Gastroesophageal sphincter (tissue), 4 donors: Measurements from ENCODE around the gene AKT3. TPM values are rescaled to one million over a fixed set of nuclear protein-coding genes. Genes with fewer than 3 reads are reported as not detected.

ENCODE experiments used
- ATAC-seq: fragments of 150-250 bp; one replicate; pipeline ENCODE4 v1.9.1; 2016; ENCODE audit warnings: mild to moderate bottlenecking, moderate library complexity
- H3K27ac ChIP-seq, 4 donors: fragments of 200-600 bp; sonication (generic) in 3 of 4; 1 replicate in 3 of 4; 2 replicates in 1 of 4; pipeline ENCODE4 v1.5.1; 2016 to 2019
- H3K27me3 ChIP-seq: fragments of 200-600 bp; sonication (generic); one replicate; pipeline ENCODE4 v1.5.1; 2019
- H3K36me3 ChIP-seq, 2 donors: fragments of 200-600 bp; sonication (generic); one replicate each; pipeline ENCODE4 v1.5.1; 2019; ENCODE audit warnings: control low read depth in 1 of 2
- H3K4me1 ChIP-seq, 3 donors: fragments of 200-600 bp; sonication (generic); 1 replicate in 2 of 3; 2 replicates in 1 of 3; pipeline ENCODE4 v1.5.1; 2016 to 2019; ENCODE audit warnings: control low read depth in 2 of 3
- H3K4me3 ChIP-seq, 2 donors: fragments of 200-600 bp; sonication (generic); one replicate each; pipeline ENCODE4 v1.5.1; 2019; ENCODE audit warnings: mild to moderate bottlenecking in 1 of 2, moderate library complexity in 1 of 2
- H3K9me3 ChIP-seq, 3 donors: fragments of 200-600 bp; sonication (generic); one replicate each; pipeline ENCODE4 v1.5.1; 2017 to 2019; ENCODE audit warnings: control low read depth in 2 of 3
- CTCF ChIP-seq, 4 experiments: fragments of 200-600 bp in 2 of 4; fragments of 450-650 bp in 2 of 4; sonication (generic) in 1 of 4; IDR thresholded peaks; one replicate each; pipeline ENCODE4 v1.5.1; 2017 to 2019; ENCODE audit warnings: antibody characterized with exemption in 4 of 4, mild to moderate bottlenecking in 2 of 4, moderate library complexity in 2 of 4
- EP300 ChIP-seq: sonication (generic); formaldehyde crosslinking; IDR thresholded peaks from one replicate; pipeline ENCODE4 v1.6.1; 2017; ENCODE audit warnings: antibody characterized with exemption, mild to moderate bottlenecking
- POLR2A ChIP-seq, 2 donors: fragments of 450-650 bp; IDR thresholded peaks; one replicate each; pipeline ENCODE4 v1.6.1; 2017; ENCODE audit warnings: antibody characterized with exemption in 2 of 2, mild to moderate bottlenecking in 2 of 2, moderate library complexity in 1 of 2
- POLR2AphosphoS5 ChIP-seq: sonication (generic); formaldehyde crosslinking; IDR thresholded peaks from one replicate; pipeline ENCODE4 v1.6.1; 2017; ENCODE audit warnings: antibody characterized with exemption
- WGBS, 2 donors: methylation state at CpG; one replicate each; pipeline ENCODE4 v1.1.5; 2018; ENCODE audit warnings: low coverage in 1 of 2; 5-methylcytosine and 5-hydroxymethylcytosine counted together
- total RNA-seq, 4 donors: library from RNA; depleted of rRNA; stranded (reverse); fragments of >200 nt; gene quantifications; one replicate each; pipeline ENCODE4 v1.1.0, GENCODE V29; 2016

AKT3 gene
- total RNA-seq, 4 donors from 2014 or later = 72.8 to 102 (median 89.3) TPM

- Histone ChIP-seq H3K27ac (no peak overlapping the region), H3K4me3 (no peak overlapping the region), H3K4me1 (peaks cover 0 to 2% (median 0%) of the 10 kb centered on the region in 3 donors), H3K9me3 (no peaks in the 10 kb centered on the region), H3K27me3 (no peaks in the 10 kb centered on the region), H3K36me3 (peaks cover 0 to 39% of the 10 kb centered on the region in 2 donors)
- WGBS, 2 donors = 87 to 89% methylated on average over 3 of the region's 3 CpGs
- ATAC-seq = no peak
- TF ChIP-seq CTCF (IDR thresholded peaks at IDR 0.05) (no peak), POLR2A (IDR thresholded peaks at IDR 0.05) (no peak), POLR2AphosphoS5 (no peak), EP300 (no peak)
These were observed 302.2 kb downstream of the AKT3 start for GRCh38 chr1:243547891-243548290.

- 0% methylated on average over 1 of the region's 1 CpG for WGBS, 2 donors
- no peak overlapping the region for H3K4me3 ChIP-seq
- ATAC-seq = no peak
- TF ChIP-seq CTCF (IDR thresholded peaks at IDR 0.05) (no peak), POLR2AphosphoS5 (no peak), EP300 (no peak), POLR2A (IDR thresholded peaks at IDR 0.05) (no peak)
- peaks cover 0 to 3% (median 0%) of the 10 kb centered on the region in 3 donors for H3K4me1 ChIP-seq
- H3K27me3 ChIP-seq = no peaks in the 10 kb centered on the region
- H3K36me3 ChIP-seq = peaks cover 0 to 36% of the 10 kb centered on the region in 2 donors
- no peak overlapping the region for H3K27ac ChIP-seq
- no peaks in the 10 kb centered on the region for H3K9me3 ChIP-seq
These were observed 303.6 kb downstream of the AKT3 start for GRCh38 chr1:243546457-243546856.

GRCh38 chr1:243543501-243543900 is 306.5 kb downstream of the AKT3 start:
- no peaks in the 10 kb centered on the region for H3K27me3 ChIP-seq
- no peak for ATAC-seq
- H3K9me3 ChIP-seq = no peaks in the 10 kb centered on the region
- no peak overlapping the region for H3K4me3 ChIP-seq
- peaks cover 0 to 3% (median 0%) of the 10 kb centered on the region in 3 donors for H3K4me1 ChIP-seq
- 65 to 89% methylated on average over 2 of the region's 2 CpGs for WGBS, 2 donors
- no peak for TF ChIP-seq POLR2AphosphoS5
- no peak for TF ChIP-seq EP300
- no peak for TF ChIP-seq CTCF (IDR thresholded peaks at IDR 0.05)
- no peak for TF ChIP-seq POLR2A (IDR thresholded peaks at IDR 0.05)
- H3K27ac ChIP-seq = no peak overlapping the region
- peaks cover 0 to 30% of the 10 kb centered on the region in 2 donors for H3K36me3 ChIP-seq

GRCh38 chr1:243542739-243543415 is 307.2 kb downstream of the AKT3 start:
- H3K4me3 ChIP-seq = no peak overlapping the region
- WGBS, 2 donors = 67 to 68% methylated on average over 6 to 7 of the region's 7 CpGs
- no peak overlapping the region for H3K27ac ChIP-seq
- H3K4me1 ChIP-seq = peaks cover 0 to 3% (median 0%) of the 10 kb centered on the region in 3 donors
- peaks cover 0 to 29% of the 10 kb centered on the region in 2 donors for H3K36me3 ChIP-seq
- no peaks in the 10 kb centered on the region for H3K27me3 ChIP-seq
- TF ChIP-seq POLR2AphosphoS5 (no peak), EP300 (no peak), CTCF (IDR thresholded peaks at IDR 0.05) (no peak), POLR2A (IDR thresholded peaks at IDR 0.05) (no peak)
- no peaks in the 10 kb centered on the region for H3K9me3 ChIP-seq
- no peak for ATAC-seq

GRCh38 chr1:243539636-243540035 is 310.4 kb downstream of the AKT3 start:
- no peaks in the 10 kb centered on the region for H3K27me3 ChIP-seq
- no peak for TF ChIP-seq EP300
- no peak for TF ChIP-seq POLR2A (IDR thresholded peaks at IDR 0.05)
- TF ChIP-seq CTCF (IDR thresholded peaks at IDR 0.05) = no peak
- TF ChIP-seq POLR2AphosphoS5 = no peak

More at GRCh38 chr1:243539636-243540035, 310.4 kb downstream of the AKT3 start:
- no peak overlapping the region for H3K4me3 ChIP-seq
- H3K36me3 ChIP-seq = peaks cover 0 to 15% of the 10 kb centered on the region in 2 donors
- no peaks in the 10 kb centered on the region for H3K9me3 ChIP-seq
- no peak for ATAC-seq
- peaks cover 0 to 3% (median 0%) of the 10 kb centered on the region in 3 donors for H3K4me1 ChIP-seq
- no peak overlapping the region for H3K27ac ChIP-seq
